Fibroblast of mammary gland (primary cell): Measurements from ENCODE around the gene ZNRF3.

ENCODE experiments used
- DNase-seq: peaks from one replicate; pipeline ENCODE4 v3.0.0-alpha.2; 2010; ENCODE audit warnings: low read depth
- H3K4me3 ChIP-seq: 2 replicates; pipeline ENCODE4 v1.5.1; 2011; ENCODE audit warnings: low read depth, mild to moderate bottlenecking, low read length, moderate library complexity; ENCODE audit not compliant: control insufficient read depth
- CTCF ChIP-seq: conservative IDR thresholded peaks from 2 replicates; pipeline ENCODE4 v1.5.1; 2011; ENCODE audit warnings: low read depth, low read length, inconsistent platforms; ENCODE audit not compliant: control insufficient read depth, insufficient read depth

ZNRF3 gene

GRCh38 chr22:29016067-29016938 lies 132.9 kb downstream of the ZNRF3 start:
- no peak overlapping the region for H3K4me3 ChIP-seq
- TF ChIP-seq CTCF, result no peak
- DNase-seq, result no peak

GRCh38 chr22:29018293-29019189 lies 135.2 kb downstream of the ZNRF3 start:
- no peak overlapping the region for H3K4me3 ChIP-seq
- TF ChIP-seq CTCF, result no peak
- no peak for DNase-seq

GRCh38 chr22:29022101-29022817 lies 138.9 kb downstream of the ZNRF3 start:
- DNase-seq, result no peak
- no peak overlapping the region for H3K4me3 ChIP-seq
- TF ChIP-seq CTCF, result no peak

GRCh38 chr22:29023172-29023796 lies 139.9 kb downstream of the ZNRF3 start:
- no peak overlapping the region for H3K4me3 ChIP-seq
- TF ChIP-seq CTCF, result no peak
- no peak for DNase-seq

GRCh38 chr22:29026579-29026978 lies 143.2 kb downstream of the ZNRF3 start:
- DNase-seq, result no peak
- TF ChIP-seq CTCF, result no peak
- no peak overlapping the region for H3K4me3 ChIP-seq

GRCh38 chr22:29028468-29028867 lies 145.1 kb downstream of the ZNRF3 start:
- H3K4me3 ChIP-seq, result no peak overlapping the region
- DNase-seq, result no peak

More at GRCh38 chr22:29028468-29028867, 145.1 kb downstream of the ZNRF3 start:
- TF ChIP-seq CTCF, result no peak
